AG04450 (cell line): ENCODE results near the gene FBXL17. TPM values are rescaled to one million over a fixed set of nuclear protein-coding genes. Genes with fewer than 3 reads are reported as not detected.

Experiments used
- CTCF ChIA-PET: fragments of 300-600, 350-600 bp; formaldehyde crosslinking; extraction: SDS; loops from one replicate; lab custom pipeline; 2022; ENCODE audit warnings: antibody characterized with exemption, inconsistent platforms; lab: Charles Lee
- POLR2A ChIA-PET: fragments of 350-600 bp; formaldehyde crosslinking; extraction: SDS; loops from one replicate; lab custom pipeline; 2021; ENCODE audit warnings: antibody characterized with exemption, inconsistent platforms; lab: Yijun Ruan, JAX
- DNase-seq: peaks from one replicate; pipeline ENCODE4 v3.0.0-alpha.2; 2011; ENCODE audit warnings: low read depth, low spot score
- H3K27ac ChIP-seq: one replicate; pipeline ENCODE4 v1.5.1; 2012; ENCODE audit warnings: low read depth, low read length, control low read depth
- H3K27me3 ChIP-seq: one replicate; pipeline ENCODE4 v1.6.0; 2012; ENCODE audit warnings: low read length; ENCODE audit not compliant: control insufficient read depth, insufficient read depth
- H3K4me3 ChIP-seq: 2 replicates; pipeline ENCODE4 v1.5.1; 2011; ENCODE audit warnings: mild to moderate bottlenecking, low read depth, low read length, control low read depth
- H3K9me3 ChIP-seq: 2 replicates; pipeline ENCODE4 v1.5.1; 2012; ENCODE audit warnings: low read length; ENCODE audit not compliant: control insufficient read depth, insufficient read depth
- CTCF ChIP-seq: IDR thresholded peaks from 2 replicates; pipeline ENCODE4 v1.5.1; 2011; ENCODE audit warnings: low read depth, low read length, control low read depth, inconsistent platforms
- polyA plus RNA-seq: library from polyadenylated mRNA; depleted of rRNA; stranded (reverse); fragments of >200 nt; gene quantifications from 2 replicates; pipeline ENCODE4 v1.2.3, GENCODE V29; 2011

The FBXL17 gene
- polyA plus RNA-seq, 1 experiment, result 9.4 TPM

GRCh38 chr5:108366500-108366899 is 15.4 kb downstream of the FBXL17 start:
- POLR2A ChIA-PET, result no interaction called here
- CTCF ChIA-PET, result interaction anchor here (2.3 kb wide), 1 partner anchor 106 kb away, joined by 13 read pairs; no protein-coding TSS in a partner anchor
- no peak overlapping the region for H3K4me3 ChIP-seq

GRCh38 chr5:108361771-108362170 is 20.1 kb downstream of the FBXL17 start:
- no peak for TF ChIP-seq CTCF
- Histone ChIP-seq H3K27me3 (no peaks in the 10 kb centered on the region), H3K27ac (no peak overlapping the region), H3K9me3 (no peaks in the 10 kb centered on the region), H3K4me3 (no peak overlapping the region)
- DNase-seq, result no peak
- ChIA-PET CTCF (interaction anchor here (1.4 to 2.8 kb wide), 2 partner anchors 16 to 101 kb away, joined by 5 to 17 read pairs; no protein-coding TSS in a partner anchor), POLR2A (no interaction called here)

More at GRCh38 chr5:108366500-108366899, 15.4 kb downstream of the FBXL17 start:
- TF ChIP-seq CTCF, result no peak
- H3K27ac ChIP-seq, result no peak overlapping the region
- DNase-seq, result no peak
- no peaks in the 10 kb centered on the region for H3K9me3 ChIP-seq
- no peaks in the 10 kb centered on the region for H3K27me3 ChIP-seq

GRCh38 chr5:108361239-108361638 is 20.7 kb downstream of the FBXL17 start:
- no peak for TF ChIP-seq CTCF
- DNase-seq, result no peak
- Histone ChIP-seq H3K27ac (no peak overlapping the region), H3K27me3 (no peaks in the 10 kb centered on the region), H3K9me3 (no peaks in the 10 kb centered on the region), H3K4me3 (no peak overlapping the region)
- ChIA-PET CTCF (interaction anchor here (1.4 to 2.8 kb wide), 2 partner anchors 15 to 101 kb away, joined by 5 to 17 read pairs; no protein-coding TSS in a partner anchor), POLR2A (no interaction called here)

- Histone ChIP-seq H3K4me3 (no peak overlapping the region), H3K27me3 (no peaks in the 10 kb centered on the region), H3K9me3 (no peaks in the 10 kb centered on the region), H3K27ac (no peak overlapping the region)
- ChIA-PET CTCF (interaction anchor here (2.8 kb wide), 1 partner anchor 100 kb away, joined by 17 read pairs; no protein-coding TSS in a partner anchor), POLR2A (no interaction called here)
- TF ChIP-seq CTCF, result no peak
- no peak for DNase-seq
Observed at GRCh38 chr5:108360280-108360679, 21.6 kb downstream of the FBXL17 start.

- Histone ChIP-seq H3K4me3 (no peak overlapping the region), H3K27me3 (no peaks in the 10 kb centered on the region), H3K9me3 (no peaks in the 10 kb centered on the region), H3K27ac (no peak overlapping the region)
- no peak for DNase-seq
- no peak for TF ChIP-seq CTCF
- ChIA-PET POLR2A (no interaction called here), CTCF (interaction anchor here (2.1 kb wide), 1 partner anchor 96 kb away, joined by 8 read pairs; no protein-coding TSS in a partner anchor)
Observed at GRCh38 chr5:108356286-108356685, 25.6 kb downstream of the FBXL17 start.
